ENCODE measurements around the gene MBD4.

DNA sequence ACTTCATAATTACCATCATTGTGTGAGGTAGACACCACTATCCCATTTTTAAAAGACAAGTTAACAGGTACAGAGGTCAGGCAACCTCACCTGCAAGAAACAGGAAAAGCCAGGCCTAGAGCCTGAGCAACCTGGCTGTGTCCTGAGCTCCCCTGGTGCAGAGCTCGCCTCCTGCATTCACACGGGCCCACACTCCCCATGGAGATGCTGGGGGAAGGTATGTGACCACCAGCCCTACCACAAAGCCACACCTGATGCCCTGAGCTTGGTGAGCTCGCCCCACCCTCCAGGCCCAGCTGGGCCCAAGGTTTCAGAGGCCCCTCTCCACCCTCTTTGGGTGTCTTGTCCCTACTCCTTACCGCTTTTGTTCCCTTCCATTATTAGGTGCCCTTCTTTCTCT, 10.1 kb downstream of the MBD4 start:
- TF ChIP-seq EP300 (IDR thresholded peaks at IDR 0.05) (no peak), POLR2A (IDR thresholded peaks at IDR 0.05; ENCODE audit: low read depth) (no peak), POLR2AphosphoS5 (IDR thresholded peaks at IDR 0.05) (no peak)
